COR-L47 (cell line): ENCODE data around the gene TMEM205.

ENCODE experiments used
- DNase-seq: peaks from one replicate; lab custom pipeline; 2025; lab: John Stamatoyannopoulos, UW

Gene TMEM205

GRCh38 chr19:11299946-11300810 is 45.9 kb downstream of the TMEM205 start:
- no peak for DNase-seq

DNA sequence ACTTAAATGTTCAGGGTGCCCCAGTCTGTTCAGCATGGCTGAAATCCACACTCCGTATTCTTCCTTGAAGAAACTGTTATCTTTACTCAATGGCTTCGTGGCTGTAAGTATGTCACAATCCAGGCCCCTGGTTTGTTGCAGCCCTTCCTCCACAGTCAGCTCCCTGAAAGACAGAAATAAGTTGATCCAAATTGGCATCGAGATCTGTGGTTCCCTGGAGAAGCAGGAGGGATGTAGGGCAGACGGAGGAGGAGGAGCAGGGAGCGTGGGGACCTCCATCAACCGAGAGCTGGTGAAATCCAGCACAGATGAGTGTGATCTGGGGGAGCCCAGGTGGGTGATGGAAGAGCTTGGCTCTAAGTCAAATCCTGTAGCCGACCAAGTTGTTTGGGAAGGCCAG is 49.8 kb downstream of the TMEM205 start:
- DNase-seq, result no peak

DNA sequence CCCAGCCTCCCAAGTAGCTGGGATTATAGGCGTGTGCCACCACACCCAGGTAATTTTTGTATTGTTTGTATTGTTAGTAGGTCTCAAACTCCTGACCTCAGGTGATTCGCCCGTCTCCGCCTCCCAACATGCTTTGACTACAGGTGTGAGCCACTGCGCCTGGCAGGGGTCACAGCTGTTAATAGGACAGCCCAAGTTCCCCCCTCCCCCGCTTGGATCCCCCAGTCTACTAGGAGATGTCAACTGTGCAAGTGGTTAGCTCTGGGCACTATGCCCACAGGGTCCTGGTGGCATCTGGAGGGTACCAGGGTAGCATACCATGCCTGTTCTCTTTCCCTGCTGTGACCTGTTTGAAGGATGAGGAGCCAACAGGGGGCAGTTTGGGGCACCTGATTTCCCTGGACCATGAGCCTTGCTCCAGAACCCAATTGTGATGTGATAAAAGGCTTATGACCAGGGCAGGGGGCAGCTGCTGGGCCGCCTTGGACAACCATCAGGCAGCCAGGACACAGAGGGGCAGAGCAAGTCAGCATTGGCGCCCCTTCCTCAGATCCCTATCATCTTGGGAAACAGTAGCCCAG is 50.3 kb downstream of the TMEM205 start, which contains the start of gene TSPAN16:
Gene TSPAN16 (plus strand): TSS at position 496 of the 581 bp plus-strand sequence. CDS start 138 bp downstream, outside the sequence.
- no peak for DNase-seq

DNA sequence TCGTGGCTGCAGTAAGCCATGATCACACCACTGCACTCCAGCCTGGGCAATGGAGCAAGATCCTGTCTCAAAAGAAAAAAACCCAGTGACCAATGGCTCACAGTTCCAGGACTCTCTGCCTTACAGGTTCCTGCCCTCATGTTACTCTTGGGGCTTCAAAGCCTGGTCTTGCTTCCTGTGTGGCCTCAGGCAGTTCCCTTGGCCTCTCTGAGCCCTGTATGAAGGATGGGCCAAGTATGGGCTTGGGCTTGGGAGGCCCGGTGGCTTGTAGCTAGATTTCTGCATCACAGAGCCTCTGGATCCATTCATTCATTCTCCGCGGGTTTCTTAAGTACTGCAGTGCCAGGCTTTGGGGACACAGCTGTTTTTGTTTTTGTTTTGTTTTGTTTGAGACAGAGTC is 50.9 kb downstream of the TMEM205 start:
- DNase-seq, result no peak

GRCh38 chr19:11293433-11294389 is 52.4 kb downstream of the TMEM205 start:
- DNase-seq, result peak; percentile 79
